ENCODE measurements around the gene PHACTR3. TPM values are rescaled to one million over a fixed set of nuclear protein-coding genes. Genes with fewer than 3 reads are reported as not detected.
"Not testable (repeated sequence)": the region's sequence is repeated elsewhere in the genome, so short reads cannot be mapped to it uniquely, and the experiment has no call there.

The PHACTR3 gene
- total RNA-seq, 1 donor = not detected

GRCh38 chr20:59884494-59884893, 280.2 kb downstream of the PHACTR3 start:
- H3K79me2 ChIP-seq (ENCODE audit: insufficient read depth, low read length) = no peaks in the 10 kb centered on the region
- H3K4me1 ChIP-seq (ENCODE audit: insufficient read depth, low read length) = no peaks in the 10 kb centered on the region
- no peaks in the 10 kb centered on the region for H4K20me1 ChIP-seq (ENCODE audit: insufficient read depth, low read length)
- H3K27ac ChIP-seq (ENCODE audit: low read depth, low read length) = no peak overlapping the region
- H3K27me3 ChIP-seq (ENCODE audit: insufficient read depth, low read length) = no peaks in the 10 kb centered on the region
- TF ChIP-seq, protein P1, sequence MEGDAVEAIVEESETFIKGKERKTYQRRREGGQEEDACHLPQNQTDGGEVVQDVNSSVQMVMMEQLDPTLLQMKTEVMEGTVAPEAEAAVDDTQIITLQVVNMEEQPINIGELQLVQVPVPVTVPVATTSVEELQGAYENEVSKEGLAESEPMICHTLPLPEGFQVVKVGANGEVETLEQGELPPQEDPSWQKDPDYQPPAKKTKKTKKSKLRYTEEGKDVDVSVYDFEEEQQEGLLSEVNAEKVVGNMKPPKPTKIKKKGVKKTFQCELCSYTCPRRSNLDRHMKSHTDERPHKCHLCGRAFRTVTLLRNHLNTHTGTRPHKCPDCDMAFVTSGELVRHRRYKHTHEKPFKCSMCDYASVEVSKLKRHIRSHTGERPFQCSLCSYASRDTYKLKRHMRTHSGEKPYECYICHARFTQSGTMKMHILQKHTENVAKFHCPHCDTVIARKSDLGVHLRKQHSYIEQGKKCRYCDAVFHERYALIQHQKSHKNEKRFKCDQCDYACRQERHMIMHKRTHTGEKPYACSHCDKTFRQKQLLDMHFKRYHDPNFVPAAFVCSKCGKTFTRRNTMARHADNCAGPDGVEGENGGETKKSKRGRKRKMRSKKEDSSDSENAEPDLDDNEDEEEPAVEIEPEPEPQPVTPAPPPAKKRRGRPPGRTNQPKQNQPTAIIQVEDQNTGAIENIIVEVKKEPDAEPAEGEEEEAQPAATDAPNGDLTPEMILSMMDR (IDR thresholded peaks at IDR 0.05; ENCODE audit: extremely low read depth, low read depth, low read length) = no peak
- no peaks in the 10 kb centered on the region for H3K9me3 ChIP-seq (ENCODE audit: low read depth, low read length)
- no peak for DNase-seq (ENCODE audit: insufficient read length, low spot score, missing footprints)
- no peak overlapping the region for H2AFZ ChIP-seq (ENCODE audit: low read length)
- H3K4me2 ChIP-seq (ENCODE audit: insufficient read depth, low read length) = no peak overlapping the region
- H3K4me3 ChIP-seq (ENCODE audit: insufficient read depth, low read length) = no peak overlapping the region
- H3K36me3 ChIP-seq (ENCODE audit: insufficient read depth, low read length) = no peaks in the 10 kb centered on the region

- H3K79me2 ChIP-seq (ENCODE audit: insufficient read depth, low read length) = no peaks in the 10 kb centered on the region
- H4K20me1 ChIP-seq (ENCODE audit: insufficient read depth, low read length) = no peaks in the 10 kb centered on the region
- no peak for DNase-seq (ENCODE audit: insufficient read length, low spot score, missing footprints)
- H3K4me3 ChIP-seq (ENCODE audit: insufficient read depth, low read length) = no peak overlapping the region
- H3K4me2 ChIP-seq (ENCODE audit: insufficient read depth, low read length) = no peak overlapping the region
- H3K27ac ChIP-seq (ENCODE audit: low read depth, low read length) = no peak overlapping the region
- H3K9me3 ChIP-seq (ENCODE audit: low read depth, low read length) = no peaks in the 10 kb centered on the region
- no peak overlapping the region for H2AFZ ChIP-seq (ENCODE audit: low read length)
- no peaks in the 10 kb centered on the region for H3K36me3 ChIP-seq (ENCODE audit: insufficient read depth, low read length)
- H3K4me1 ChIP-seq (ENCODE audit: insufficient read depth, low read length) = no peaks in the 10 kb centered on the region
- TF ChIP-seq, protein P1 (IDR thresholded peaks at IDR 0.05; ENCODE audit: extremely low read depth, low read depth, low read length) = no peak
- H3K27me3 ChIP-seq (ENCODE audit: insufficient read depth, low read length) = no peaks in the 10 kb centered on the region
Observed at GRCh38 chr20:59888050-59888449, 283.7 kb downstream of the PHACTR3 start.

GRCh38 chr20:59890035-59890434, 285.7 kb downstream of the PHACTR3 start:
- not testable (repeated sequence) for H3K27ac ChIP-seq (ENCODE audit: low read depth, low read length); H3K27me3 ChIP-seq (ENCODE audit: insufficient read depth, low read length); H3K36me3 ChIP-seq (ENCODE audit: insufficient read depth, low read length); H2AFZ ChIP-seq (ENCODE audit: low read length); H3K4me1 ChIP-seq (ENCODE audit: insufficient read depth, low read length); H4K20me1 ChIP-seq (ENCODE audit: insufficient read depth, low read length); H3K4me3 ChIP-seq (ENCODE audit: insufficient read depth, low read length); H3K4me2 ChIP-seq (ENCODE audit: insufficient read depth, low read length); H3K9me3 ChIP-seq (ENCODE audit: low read depth, low read length); H3K79me2 ChIP-seq (ENCODE audit: insufficient read depth, low read length); DNase-seq (ENCODE audit: insufficient read length, low spot score, missing footprints)

DNA sequence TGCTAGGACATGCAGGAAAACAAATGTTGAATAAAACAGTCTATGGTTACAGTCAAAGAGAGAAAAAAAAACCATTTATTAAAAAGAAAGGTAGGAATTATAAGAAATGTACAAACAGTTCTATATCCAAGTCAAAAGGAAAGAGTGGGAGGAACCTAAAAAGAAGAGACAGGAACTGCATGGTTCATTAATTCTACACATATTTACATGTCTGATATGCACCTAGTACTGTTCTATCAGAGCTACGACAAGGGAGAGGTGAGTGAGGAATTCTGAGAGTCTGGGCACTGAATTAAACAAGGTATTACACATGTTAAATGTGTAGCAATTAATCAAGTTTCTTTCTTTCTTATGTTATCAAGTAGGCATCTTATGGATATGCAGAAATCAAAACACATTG, 287.2 kb downstream of the PHACTR3 start:
- H3K27me3 ChIP-seq (ENCODE audit: insufficient read depth, low read length) = no peaks in the 10 kb centered on the region
- H3K36me3 ChIP-seq (ENCODE audit: insufficient read depth, low read length) = no peaks in the 10 kb centered on the region
- no peak overlapping the region for H3K27ac ChIP-seq (ENCODE audit: low read depth, low read length)
- H3K4me2 ChIP-seq (ENCODE audit: insufficient read depth, low read length) = no peak overlapping the region
- no peaks in the 10 kb centered on the region for H3K4me1 ChIP-seq (ENCODE audit: insufficient read depth, low read length)
- TF ChIP-seq, protein P1 (IDR thresholded peaks at IDR 0.05; ENCODE audit: extremely low read depth, low read depth, low read length) = no peak
- no peaks in the 10 kb centered on the region for H4K20me1 ChIP-seq (ENCODE audit: insufficient read depth, low read length)
- H3K79me2 ChIP-seq (ENCODE audit: insufficient read depth, low read length) = no peaks in the 10 kb centered on the region
- H3K9me3 ChIP-seq (ENCODE audit: low read depth, low read length) = no peaks in the 10 kb centered on the region
- DNase-seq (ENCODE audit: insufficient read length, low spot score, missing footprints) = no peak
- no peak overlapping the region for H3K4me3 ChIP-seq (ENCODE audit: insufficient read depth, low read length)
- H2AFZ ChIP-seq (ENCODE audit: low read length) = no peak overlapping the region

Measured in osteoblast (primary cell).